PC-3 (cell line): ENCODE data around the gene KCNN1. TPM values are rescaled to one million over a fixed set of nuclear protein-coding genes. Genes with fewer than 3 reads are reported as not detected.
A peak's percentile ranks its signal among the peaks of the same experiment; 100 is the strongest.

Source experiments
- ATAC-seq: fragments of 200-7000 bp; cut with Tn5 transposase; 2 replicates; pipeline ENCODE4 v1.9.1; 2020; ENCODE audit warnings: mild to moderate bottlenecking, moderate library complexity
- BruUV-seq: library from RNA; stranded (reverse); fragments of 400-500 nt; replicated peaks from 2 replicates; lab custom pipeline; 2021; lab: Mats Ljungman, UMichigan
- CTCF ChIA-PET: fragments of 300-600 bp; sonication (Branson Sonifier 250); formaldehyde crosslinking; loops from one replicate; lab custom pipeline; 2022; ENCODE audit warnings: antibody characterized with exemption; lab: Charles Lee
- POLR2A ChIA-PET: fragments of 300-600 bp; sonication (Branson Sonifier 250); formaldehyde crosslinking; loops from one replicate; lab custom pipeline; 2022; ENCODE audit warnings: antibody characterized with exemption; ENCODE audit not compliant: unreplicated experiment; lab: Charles Lee
- DNase-seq: peaks from one replicate; pipeline ENCODE4 v3.0.0-alpha.2; 2015
- H2AFZ ChIP-seq: fragments of 300-600 bp; sonication (generic); 2 replicates; pipeline ENCODE4 v1.6.0; 2016; ENCODE audit warnings: antibody characterized with exemption, low read length
- H3F3A ChIP-seq: fragments of 300-600 bp; sonication (generic); one replicate; pipeline ENCODE4 v1.6.0; 2017; ENCODE audit warnings: antibody characterized with exemption, low read length, control low read depth, mild to moderate bottlenecking; ENCODE audit not compliant: unreplicated experiment
- H3K27ac ChIP-seq: fragments of 300-600 bp; sonication (generic); 2 replicates; pipeline ENCODE4 v1.5.1; 2016; ENCODE audit warnings: mild to moderate bottlenecking, low read length
- H3K27me3 ChIP-seq: fragments of 300-600 bp; sonication (generic); 2 replicates; pipeline ENCODE4 v1.6.1; 2016; ENCODE audit warnings: low read length, mixed read lengths
- H3K36me3 ChIP-seq: fragments of 300-600 bp; sonication (generic); 2 replicates; pipeline ENCODE4 v1.6.1; 2016; ENCODE audit warnings: low read depth, mixed run types, low read length, mixed read lengths
- H3K4me1 ChIP-seq: fragments of 300-600 bp; sonication (generic); 2 replicates; pipeline ENCODE4 v1.5.1; 2016; ENCODE audit warnings: low read length; ENCODE audit not compliant: insufficient read depth
- H3K4me2 ChIP-seq: fragments of 300-600 bp; sonication (generic); 2 replicates; pipeline ENCODE4 v1.6.0; 2016; ENCODE audit warnings: low read length
- H3K4me3 ChIP-seq: fragments of 300-600 bp; sonication (generic); 2 replicates; pipeline ENCODE4 v1.5.1; 2016; ENCODE audit warnings: mild to moderate bottlenecking, low read length, mixed read lengths
- H3K79me2 ChIP-seq: fragments of 300-600 bp; sonication (generic); 2 replicates; pipeline ENCODE4 v1.6.1; 2017; ENCODE audit warnings: low read length, mixed read lengths
- H3K9ac ChIP-seq: fragments of 300-600 bp; sonication (generic); 2 replicates; pipeline ENCODE4 v1.6.0; 2016; ENCODE audit warnings: mild to moderate bottlenecking, low read length
- H3K9me2 ChIP-seq: fragments of 300-600 bp; sonication (generic); replicated peaks from 2 replicates; pipeline ENCODE4 v1.6.1; 2016; ENCODE audit warnings: mixed run types, low read length, mixed read lengths
- H3K9me3 ChIP-seq: fragments of 300-600 bp; sonication (generic); 2 replicates; pipeline ENCODE4 v1.6.1; 2016; ENCODE audit warnings: low read length, mixed read lengths
- H4K20me1 ChIP-seq: fragments of 300-600 bp; sonication (generic); 2 replicates; pipeline ENCODE4 v1.6.1; 2016; ENCODE audit warnings: low read length, mixed read lengths
- CTCF ChIP-seq: fragments of 300-600 bp; sonication (generic); conservative IDR thresholded peaks from 2 replicates; pipeline ENCODE4 v1.5.1; 2017; ENCODE audit warnings: antibody characterized with exemption, low read depth, mild to moderate bottlenecking, low read length
- EZH2 ChIP-seq: fragments of 300-600 bp; sonication (generic); IDR thresholded peaks from one replicate; pipeline ENCODE4 v1.6.1; 2017; ENCODE audit warnings: antibody characterized with exemption, mild to moderate bottlenecking, low read length; ENCODE audit not compliant: unreplicated experiment
- EZH2phosphoT487 ChIP-seq: fragments of 300-600 bp; sonication (generic); IDR thresholded peaks from 2 replicates; pipeline ENCODE4 v1.6.1; 2018; ENCODE audit warnings: mild to moderate bottlenecking, antibody characterized with exemption, low read length, borderline replicate concordance
- intact Hi-C: fragments of 100-400 bp; cut with micrococcal nuclease; formaldehyde crosslinking; loops from 2 replicates; pipeline ENCODE4 v1.9.0; 2023
- total RNA-seq: library from RNA; depleted of rRNA; stranded (reverse); fragments of >200 nt; gene quantifications from 2 replicates; pipeline ENCODE4 v1.2.3, GENCODE V29; 2014

The KCNN1 gene
- total RNA-seq, 1 experiment from 2014 or later = not detected

DNA sequence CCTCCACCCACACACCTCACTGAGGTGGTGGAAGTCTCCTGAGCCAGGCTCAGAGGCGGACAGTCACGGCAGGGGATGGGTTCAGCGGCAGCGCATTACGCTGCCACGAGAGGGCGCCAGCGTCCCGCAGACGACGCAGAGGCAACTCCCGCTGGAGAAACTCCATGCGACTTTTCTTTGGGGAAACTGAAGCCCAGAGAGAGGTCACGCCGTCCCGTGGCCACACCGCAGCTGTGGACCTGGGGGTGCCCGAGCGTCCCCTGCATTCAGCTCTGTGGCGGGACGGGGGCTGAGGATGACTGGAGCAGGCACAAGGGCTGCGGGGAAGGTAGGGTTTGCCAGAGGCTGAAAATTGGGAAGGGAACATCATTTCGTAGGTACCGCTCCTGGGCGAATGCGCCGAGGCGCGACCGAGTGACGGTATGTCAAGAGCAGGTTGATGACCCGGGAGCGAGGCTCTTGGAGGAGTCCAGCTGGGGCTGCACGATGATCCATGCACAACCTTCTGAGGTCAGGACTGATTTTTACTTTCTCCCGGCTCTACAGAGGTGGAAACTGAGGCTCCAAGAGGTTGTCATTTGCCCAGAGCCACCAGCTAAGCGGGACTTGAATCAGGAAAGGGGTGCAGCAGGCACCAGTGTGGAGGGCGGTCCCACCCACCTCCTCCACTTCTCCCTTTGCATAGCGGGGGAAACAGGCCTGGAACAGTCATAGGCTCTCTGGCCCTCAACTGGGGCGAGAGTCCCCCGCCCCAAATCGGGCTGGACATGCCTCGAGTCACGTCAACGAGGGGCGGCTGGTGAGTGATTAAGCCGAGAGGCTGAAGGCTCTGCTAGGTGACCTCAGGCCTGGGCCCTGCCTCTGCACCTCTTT, 40.4 kb downstream of the KCNN1 start:
- peak overlapping the region; percentile 65 for H3K4me3 ChIP-seq
- H3K9me2 ChIP-seq = no peaks in the 10 kb centered on the region
- peak; percentile 92 for DNase-seq
- H3K4me2 ChIP-seq = peak overlapping the region; percentile 88
- peaks cover 26% of the 10 kb centered on the region for H3K4me1 ChIP-seq
- H4K20me1 ChIP-seq = no peaks in the 10 kb centered on the region
- peak; percentile 81 for ATAC-seq
- peak; percentile 97 for TF ChIP-seq CTCF
- no peak for TF ChIP-seq EZH2
- no peak for TF ChIP-seq EZH2phosphoT487
- TSS peak; percentile 20 for BruUV-seq
- ChIA-PET POLR2A (no interaction called here), CTCF (no interaction called here)
- intact Hi-C loops = loop anchor here (1.0 kb wide), 1 partner anchor 51 kb away; no protein-coding TSS in a partner anchor
- no peak overlapping the region; the same call in 1 of the 2 replicates for H3K27ac ChIP-seq
- no peaks in the 10 kb centered on the region for H3K27me3 ChIP-seq
- H2AFZ ChIP-seq = peak overlapping the region; percentile 51
- H3K9me3 ChIP-seq = no peaks in the 10 kb centered on the region
- H3K79me2 ChIP-seq = peaks cover 11% of the 10 kb centered on the region
- H3K36me3 ChIP-seq = peaks cover 12% of the 10 kb centered on the region; the same call in 1 of the 2 replicates
- no peaks in the 10 kb centered on the region for H3F3A ChIP-seq
- H3K9ac ChIP-seq = peak overlapping the region; percentile 39

DNA sequence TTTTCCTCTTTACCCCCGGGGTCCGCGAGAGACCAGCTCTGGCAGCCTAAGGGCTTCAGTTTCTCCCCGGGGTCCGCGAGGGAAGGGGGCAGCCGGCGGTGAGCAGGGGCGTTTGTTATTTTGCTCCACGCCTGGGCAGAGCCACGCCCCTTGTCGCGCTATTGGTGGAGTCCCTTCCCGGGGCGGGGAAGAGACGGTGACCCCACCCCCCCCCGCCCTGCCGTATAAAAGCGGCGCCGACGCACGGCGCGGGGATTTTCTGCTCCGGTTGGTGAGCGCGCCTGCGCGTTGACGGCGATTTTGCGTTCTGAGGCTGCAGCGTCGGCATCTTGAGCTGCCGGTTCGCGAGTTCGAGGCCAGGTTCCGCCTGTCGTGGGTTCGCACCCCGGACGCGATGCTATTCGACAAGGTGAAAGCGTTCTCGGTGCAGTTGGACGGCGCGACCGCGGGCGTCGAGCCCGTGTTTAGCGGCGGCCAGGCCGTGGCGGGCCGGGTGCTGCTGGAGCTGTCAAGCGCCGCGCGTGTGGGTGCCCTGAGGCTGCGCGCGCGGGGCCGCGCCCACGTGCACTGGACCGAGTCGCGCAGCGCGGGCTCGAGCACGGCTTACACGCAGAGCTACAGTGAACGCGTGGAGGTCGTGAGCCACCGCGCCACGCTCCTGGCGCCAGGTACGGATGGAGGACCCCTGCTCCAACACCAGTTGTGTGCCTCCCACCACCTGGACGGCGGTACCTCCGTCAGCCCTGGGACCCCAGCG, 41.2 kb downstream of the KCNN1 start, which contains the start of gene ARRDC2:
Gene ARRDC2, plus strand, starts transcription at position 254 of the 757 bp plus-strand sequence. Its CDS starts 141 bp downstream, at position 395.
- H3K4me1 ChIP-seq = peaks cover 25% of the 10 kb centered on the region
- H3K9me2 ChIP-seq = no peaks in the 10 kb centered on the region
- peak within 1 kb of the TSS; percentile 65 for H3K4me3 ChIP-seq
- POLR2A ChIA-PET = interaction anchor here (0.6 to 0.7 kb wide), 2 partner anchors 14 to 592 kb away, joined by 7 read pairs; no protein-coding TSS in a partner anchor
- ATAC-seq (peak; percentile 63), DNase-seq (peak; percentile 91)
- peak within 1 kb of the TSS; percentile 28 for H3K27ac ChIP-seq
- peak within 1 kb of the TSS; percentile 51 for H2AFZ ChIP-seq
- H3K27me3 ChIP-seq = no peaks in the 10 kb centered on the region
- peaks cover 3% of the 10 kb centered on the region for H3K79me2 ChIP-seq
- no peaks in the 10 kb centered on the region for H4K20me1 ChIP-seq
- no peaks in the 10 kb centered on the region for H3F3A ChIP-seq
- no peak for TF ChIP-seq EZH2
- TF ChIP-seq CTCF = no peak
- no peak for TF ChIP-seq EZH2phosphoT487
- peaks cover 18% of the 10 kb centered on the region; the same call in 1 of the 2 replicates for H3K36me3 ChIP-seq
- CTCF ChIA-PET = interaction anchor here (0.6 kb wide), 1 partner anchor 61 kb away, joined by 4 read pairs; no protein-coding TSS in a partner anchor
- intact Hi-C loops = loop anchor here (1.0 kb wide), 1 partner anchor 50 kb away; no protein-coding TSS in a partner anchor
- peak within 1 kb of the TSS; percentile 88 for H3K4me2 ChIP-seq
- H3K9me3 ChIP-seq = no peaks in the 10 kb centered on the region
- BruUV-seq = no TSS peak
- peak within 1 kb of the TSS; percentile 39 for H3K9ac ChIP-seq
